ENCODE measurements around the gene TRAPPC5. TPM values are rescaled to one million over a fixed set of nuclear protein-coding genes. Genes with fewer than 3 reads are reported as not detected.

The TRAPPC5 gene
- total RNA-seq, 2 donors from 2014 or later = 69.8 to 70.0 TPM

- H3K4me1 ChIP-seq (ENCODE audit: control insufficient read depth in 1 of 2, low read depth in 2 of 2) = no peaks in the 10 kb centered on the region
- H3K27me3 ChIP-seq (replicated peaks; ENCODE audit: insufficient read depth) = no peaks in the 10 kb centered on the region
- no peaks in the 10 kb centered on the region for H3K36me3 ChIP-seq
- no peak for ATAC-seq (ENCODE audit: insufficient number of reproducible peaks, low FRiP score, low read depth)
- H3K9me3 ChIP-seq = no peaks in the 10 kb centered on the region
- H3K4me3 ChIP-seq = no peak overlapping the region
- H3K27ac ChIP-seq = no peak overlapping the region
- DNase-seq (ENCODE audit: low spot score) = no peak
- TF ChIP-seq CTCF (IDR thresholded peaks at IDR 0.05) = no peak
Observed at GRCh38 chr19:7672522-7672921, 8.1 kb upstream of the TRAPPC5 start.

- DNase-seq (ENCODE audit: low spot score) = no peak
- Histone ChIP-seq H3K27me3 (replicated peaks; ENCODE audit: insufficient read depth) (no peaks in the 10 kb centered on the region), H3K27ac (no peak overlapping the region), H3K4me1 (ENCODE audit: control insufficient read depth in 1 of 2, low read depth in 2 of 2) (no peaks in the 10 kb centered on the region), H3K9me3 (no peaks in the 10 kb centered on the region), H3K4me3 (no peak overlapping the region), H3K36me3 (no peaks in the 10 kb centered on the region)
- TF ChIP-seq CTCF (IDR thresholded peaks at IDR 0.05) = no peak
- ATAC-seq (ENCODE audit: insufficient number of reproducible peaks, low FRiP score, low read depth) = no peak
Observed at GRCh38 chr19:7674010-7675005, 6.3 kb upstream of the TRAPPC5 start.

- DNase-seq (ENCODE audit: low spot score) (no peak), ATAC-seq (ENCODE audit: insufficient number of reproducible peaks, low FRiP score, low read depth) (no peak)
- H3K4me3 ChIP-seq = no peak overlapping the region
- H3K27me3 ChIP-seq (replicated peaks; ENCODE audit: insufficient read depth) = no peaks in the 10 kb centered on the region
- H3K9me3 ChIP-seq = no peaks in the 10 kb centered on the region
- no peak for TF ChIP-seq CTCF (IDR thresholded peaks at IDR 0.05)
- peaks cover 0 to 5% of the 10 kb centered on the region in 2 donors for H3K4me1 ChIP-seq (ENCODE audit: control insufficient read depth in 1 of 2, low read depth in 2 of 2)
- H3K36me3 ChIP-seq = no peaks in the 10 kb centered on the region
- no peak overlapping the region for H3K27ac ChIP-seq
Observed at GRCh38 chr19:7676376-7676775, 4.3 kb upstream of the TRAPPC5 start.

- Histone ChIP-seq H3K4me1 (ENCODE audit: control insufficient read depth in 1 of 2, low read depth in 2 of 2) (peaks cover 1 to 10% of the 10 kb centered on the region in 2 donors), H3K4me3 (no peak within 1 kb of the TSS)
- ATAC-seq (ENCODE audit: insufficient number of reproducible peaks, low FRiP score, low read depth) = no peak
Observed at GRCh38 chr19:7676854-7677253, 3.8 kb upstream of the TRAPPC5 start, which contains the start of gene MCEMP1. TSS of gene MCEMP1 (plus strand) at chr19:7677090. CDS start at chr19:7677121, 31 bp downstream.

More at GRCh38 chr19:7676854-7677253, 3.8 kb upstream of the TRAPPC5 start, which contains the start of gene MCEMP1:
- no peaks in the 10 kb centered on the region for H3K27me3 ChIP-seq (replicated peaks; ENCODE audit: insufficient read depth)
- H3K27ac ChIP-seq = no peak within 1 kb of the TSS
- no peak for TF ChIP-seq CTCF (IDR thresholded peaks at IDR 0.05)
- H3K36me3 ChIP-seq = no peaks in the 10 kb centered on the region
- no peak for DNase-seq (ENCODE audit: low spot score)
- no peaks in the 10 kb centered on the region for H3K9me3 ChIP-seq

Data from thoracic aorta (tissue), 2 donors.